GM06990 (cell line): ENCODE measurements around the gene ZDHHC22.

Source experiments
- DNase-seq: peaks from one replicate; pipeline ENCODE4 v3.0.0-alpha.2; 2011; ENCODE audit not compliant: insufficient read length; ENCODE audit errors: extremely low read depth
- H3K27me3 ChIP-seq: replicated peaks from 2 replicates; pipeline ENCODE4 v1.6.0; 2011; ENCODE audit warnings: low read length; ENCODE audit not compliant: control insufficient read depth, insufficient read depth
- H3K36me3 ChIP-seq: 2 replicates; pipeline ENCODE4 v1.5.1; 2011; ENCODE audit warnings: low read length; ENCODE audit not compliant: control insufficient read depth, insufficient read depth
- H3K4me3 ChIP-seq: replicated peaks from 2 replicates; pipeline ENCODE4 v1.5.1; 2011; ENCODE audit warnings: low read depth, mild to moderate bottlenecking, control low read depth, low read length
- TF ChIP-seq, protein P1 (sequence below): IDR thresholded peaks from 2 replicates; pipeline ENCODE4 v1.5.1; 2011; ENCODE audit warnings: low read length, control low read depth, mild to moderate bottlenecking, inconsistent platforms; ENCODE audit not compliant: insufficient read depth, poor library complexity, severe bottlenecking

The ZDHHC22 gene

DNA sequence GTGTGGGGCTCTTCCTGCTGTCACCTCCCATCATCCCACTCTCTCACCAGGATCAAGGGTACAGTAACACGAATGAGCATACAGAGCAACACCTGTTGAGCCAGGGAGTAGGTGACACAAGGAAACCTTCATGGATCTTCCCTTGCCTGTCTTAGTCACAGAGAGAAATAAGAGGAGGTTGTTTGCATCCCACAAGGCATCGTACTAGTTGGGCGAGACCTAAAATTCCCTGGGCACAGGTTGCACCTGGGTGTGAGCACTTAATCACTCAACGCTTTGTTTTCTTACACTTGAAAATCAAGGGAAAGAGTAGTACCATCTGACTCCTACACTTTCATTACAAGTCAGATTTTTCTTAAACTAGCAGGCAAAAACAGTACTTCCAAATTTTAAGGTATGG lies 27.0 kb downstream of the ZDHHC22 start:
- DNase-seq: no peak
- Histone ChIP-seq H3K4me3 (no peak overlapping the region), H3K36me3 (peaks cover 7% of the 10 kb centered on the region), H3K27me3 (no peaks in the 10 kb centered on the region)
- TF ChIP-seq, protein P1, sequence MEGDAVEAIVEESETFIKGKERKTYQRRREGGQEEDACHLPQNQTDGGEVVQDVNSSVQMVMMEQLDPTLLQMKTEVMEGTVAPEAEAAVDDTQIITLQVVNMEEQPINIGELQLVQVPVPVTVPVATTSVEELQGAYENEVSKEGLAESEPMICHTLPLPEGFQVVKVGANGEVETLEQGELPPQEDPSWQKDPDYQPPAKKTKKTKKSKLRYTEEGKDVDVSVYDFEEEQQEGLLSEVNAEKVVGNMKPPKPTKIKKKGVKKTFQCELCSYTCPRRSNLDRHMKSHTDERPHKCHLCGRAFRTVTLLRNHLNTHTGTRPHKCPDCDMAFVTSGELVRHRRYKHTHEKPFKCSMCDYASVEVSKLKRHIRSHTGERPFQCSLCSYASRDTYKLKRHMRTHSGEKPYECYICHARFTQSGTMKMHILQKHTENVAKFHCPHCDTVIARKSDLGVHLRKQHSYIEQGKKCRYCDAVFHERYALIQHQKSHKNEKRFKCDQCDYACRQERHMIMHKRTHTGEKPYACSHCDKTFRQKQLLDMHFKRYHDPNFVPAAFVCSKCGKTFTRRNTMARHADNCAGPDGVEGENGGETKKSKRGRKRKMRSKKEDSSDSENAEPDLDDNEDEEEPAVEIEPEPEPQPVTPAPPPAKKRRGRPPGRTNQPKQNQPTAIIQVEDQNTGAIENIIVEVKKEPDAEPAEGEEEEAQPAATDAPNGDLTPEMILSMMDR: no peak

DNA sequence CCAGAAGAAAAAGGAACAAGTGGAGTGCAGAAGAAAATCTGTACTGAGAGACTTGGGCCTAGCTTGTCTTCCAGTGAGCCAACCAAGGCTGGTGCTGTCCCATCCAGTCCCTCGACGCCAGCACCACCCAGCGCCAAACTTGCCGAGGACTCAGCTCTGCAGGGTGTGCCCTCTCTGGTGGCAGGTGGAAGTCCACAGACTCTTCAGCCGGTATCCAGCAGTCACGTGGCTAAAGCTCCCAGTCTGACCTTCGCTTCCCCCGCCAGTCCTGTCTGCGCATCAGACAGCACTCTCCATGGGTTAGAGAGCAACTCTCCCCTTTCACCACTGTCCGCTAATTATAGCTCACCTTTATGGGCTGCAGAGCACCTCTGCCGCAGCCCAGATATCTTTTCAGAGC lies 27.9 kb downstream of the ZDHHC22 start:
- TF ChIP-seq, protein P1: no peak
- no peaks in the 10 kb centered on the region for H3K27me3 ChIP-seq
- no peak overlapping the region for H3K4me3 ChIP-seq
- peaks cover 7% of the 10 kb centered on the region for H3K36me3 ChIP-seq
- no peak for DNase-seq

- TF ChIP-seq, protein P1: no peak
- DNase-seq: no peak
- Histone ChIP-seq H3K27me3 (no peaks in the 10 kb centered on the region), H3K36me3 (peaks cover 10% of the 10 kb centered on the region), H3K4me3 (no peak overlapping the region)
Measured at GRCh38 chr14:77111021-77111420, 30.6 kb downstream of the ZDHHC22 start.

- DNase-seq: no peak
- TF ChIP-seq, protein P1: no peak
- Histone ChIP-seq H3K4me3 (no peak overlapping the region), H3K27me3 (no peaks in the 10 kb centered on the region), H3K36me3 (peaks cover 10% of the 10 kb centered on the region)
Measured at GRCh38 chr14:77110286-77110685, 31.3 kb downstream of the ZDHHC22 start.

GRCh38 chr14:77109656-77110055 lies 31.9 kb downstream of the ZDHHC22 start:
- Histone ChIP-seq H3K27me3 (no peaks in the 10 kb centered on the region), H3K36me3 (peaks cover 9% of the 10 kb centered on the region), H3K4me3 (no peak overlapping the region)
- TF ChIP-seq, protein P1: no peak
- no peak for DNase-seq

DNA sequence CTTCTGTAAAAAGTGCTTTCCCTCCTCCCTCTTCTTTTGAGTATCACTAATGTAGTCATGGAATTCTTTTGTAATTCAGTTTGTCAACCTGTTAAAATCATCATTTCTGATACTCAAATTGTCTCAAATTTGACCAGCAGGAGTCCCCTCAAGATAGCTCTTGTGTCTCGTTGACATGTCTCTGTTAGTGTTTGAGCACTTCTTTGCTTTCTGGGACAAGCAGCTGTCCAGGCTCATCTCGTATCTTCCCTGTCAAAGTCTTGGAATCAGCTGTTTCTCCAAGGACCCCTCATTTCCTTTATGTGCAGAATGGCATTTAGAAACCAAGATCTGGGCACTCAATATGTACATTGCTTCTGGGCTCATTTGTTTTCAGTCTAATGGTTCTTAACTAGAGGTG lies 32.8 kb downstream of the ZDHHC22 start:
- DNase-seq: no peak
- TF ChIP-seq, protein P1: peak; percentile 28
- Histone ChIP-seq H3K36me3 (peaks cover 6% of the 10 kb centered on the region), H3K4me3 (no peak overlapping the region), H3K27me3 (no peaks in the 10 kb centered on the region)
